HG03064 (cell line): ENCODE measurements around the gene SAYSD1.

Source experiments
- ATAC-seq: cut with Tn5 transposase; IDR thresholded peaks from one replicate; pipeline ENCODE4 v1.9.1; 2021; ENCODE audit warnings: low read depth; ENCODE audit not compliant: unreplicated experiment

The SAYSD1 gene

DNA sequence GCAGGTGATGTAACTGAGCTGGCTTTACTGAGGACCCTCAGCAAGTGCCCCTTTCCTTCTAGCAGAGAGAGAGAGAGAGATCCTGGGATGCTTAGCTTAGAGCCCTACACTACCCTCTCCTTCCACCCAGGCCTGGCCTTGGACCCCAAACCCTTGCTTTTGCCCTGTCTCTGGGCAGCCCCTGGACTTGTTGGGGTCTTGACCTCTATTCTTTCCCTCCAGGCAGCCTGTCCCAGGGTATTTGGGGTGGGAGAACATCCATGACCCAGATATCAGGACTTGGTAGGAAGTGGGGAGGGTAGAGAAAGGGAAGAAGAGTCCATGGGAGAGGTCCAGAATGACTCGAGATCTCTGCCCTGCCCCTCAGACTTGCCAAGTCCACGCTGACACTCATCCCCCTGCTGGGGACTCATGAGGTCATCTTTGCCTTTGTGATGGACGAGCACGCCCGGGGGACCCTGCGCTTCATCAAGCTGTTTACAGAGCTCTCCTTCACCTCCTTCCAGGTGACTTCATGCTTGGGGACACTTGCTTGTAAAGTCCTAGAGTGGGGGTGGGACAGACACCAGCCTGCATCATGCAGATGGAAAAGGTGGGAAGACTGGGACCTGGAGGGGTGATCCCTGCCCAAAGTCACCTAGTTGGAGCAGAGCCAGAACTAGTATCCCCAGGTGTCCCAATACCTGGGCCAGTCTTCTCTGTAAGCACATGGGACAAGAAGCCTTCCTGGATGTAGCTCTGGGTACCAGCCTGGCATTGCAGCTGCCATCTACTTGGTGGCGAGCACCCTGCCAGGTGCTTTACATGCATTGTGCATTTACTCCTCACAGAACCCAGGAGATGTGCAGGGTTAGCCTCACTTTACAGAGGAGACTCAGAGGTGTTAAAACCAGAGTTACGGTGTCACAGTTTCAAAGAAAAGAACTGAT lies 35.5 kb downstream of the SAYSD1 start:
- ATAC-seq, result no peak

GRCh38 chr6:39078695-39079094 lies 36.3 kb downstream of the SAYSD1 start:
- ATAC-seq, result no peak

GRCh38 chr6:39077882-39078594 lies 36.9 kb downstream of the SAYSD1 start:
- ATAC-seq, result no peak

DNA sequence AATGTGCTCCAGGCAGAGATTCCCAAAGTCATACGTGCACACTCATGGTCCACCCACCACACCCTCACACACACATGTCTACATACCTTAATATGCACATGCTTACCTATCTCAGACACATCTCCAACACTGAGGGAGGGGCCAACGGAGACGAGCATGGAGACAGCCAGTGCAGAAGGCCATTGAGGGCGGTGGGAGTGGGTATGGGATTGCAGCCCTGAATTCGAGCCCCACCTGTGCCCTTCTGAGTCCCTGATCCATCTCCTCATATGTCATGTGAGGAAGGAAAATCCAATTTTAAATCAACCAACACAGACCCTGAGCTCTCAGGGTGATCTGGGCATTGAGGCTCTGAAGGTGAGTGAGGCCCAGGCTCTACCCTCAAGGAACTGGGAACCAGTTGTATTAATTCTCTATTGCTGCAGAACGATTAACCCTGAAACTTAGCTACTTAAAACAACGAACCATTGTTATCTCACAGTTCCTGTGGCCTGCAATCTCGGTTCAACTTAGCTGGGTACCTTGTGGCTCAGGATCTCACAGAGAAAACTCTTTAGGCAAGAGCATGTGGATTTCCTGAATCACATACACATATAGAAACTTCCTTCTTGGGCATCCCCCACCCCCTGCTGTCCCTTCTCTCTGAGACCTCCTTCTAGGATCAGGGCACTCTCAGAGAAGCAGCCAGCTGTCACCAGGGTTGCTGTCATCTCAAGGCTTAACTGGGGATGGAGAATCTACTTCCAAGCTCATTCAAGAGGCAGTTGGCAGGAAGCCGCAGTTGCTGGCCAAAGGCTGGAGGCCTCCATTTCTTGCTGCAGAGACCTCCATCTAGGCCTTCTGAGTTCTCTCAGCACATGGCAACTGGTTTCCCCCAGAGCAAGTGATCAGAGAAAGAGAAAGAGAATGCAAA lies 38.1 kb downstream of the SAYSD1 start:
- ATAC-seq, result no peak

- no peak for ATAC-seq
Observed at GRCh38 chr6:39075807-39076622, 39.0 kb downstream of the SAYSD1 start.

GRCh38 chr6:39075010-39075686 lies 39.8 kb downstream of the SAYSD1 start:
- no peak for ATAC-seq

- no peak for ATAC-seq
Observed at GRCh38 chr6:39074486-39074885, 40.5 kb downstream of the SAYSD1 start.

DNA sequence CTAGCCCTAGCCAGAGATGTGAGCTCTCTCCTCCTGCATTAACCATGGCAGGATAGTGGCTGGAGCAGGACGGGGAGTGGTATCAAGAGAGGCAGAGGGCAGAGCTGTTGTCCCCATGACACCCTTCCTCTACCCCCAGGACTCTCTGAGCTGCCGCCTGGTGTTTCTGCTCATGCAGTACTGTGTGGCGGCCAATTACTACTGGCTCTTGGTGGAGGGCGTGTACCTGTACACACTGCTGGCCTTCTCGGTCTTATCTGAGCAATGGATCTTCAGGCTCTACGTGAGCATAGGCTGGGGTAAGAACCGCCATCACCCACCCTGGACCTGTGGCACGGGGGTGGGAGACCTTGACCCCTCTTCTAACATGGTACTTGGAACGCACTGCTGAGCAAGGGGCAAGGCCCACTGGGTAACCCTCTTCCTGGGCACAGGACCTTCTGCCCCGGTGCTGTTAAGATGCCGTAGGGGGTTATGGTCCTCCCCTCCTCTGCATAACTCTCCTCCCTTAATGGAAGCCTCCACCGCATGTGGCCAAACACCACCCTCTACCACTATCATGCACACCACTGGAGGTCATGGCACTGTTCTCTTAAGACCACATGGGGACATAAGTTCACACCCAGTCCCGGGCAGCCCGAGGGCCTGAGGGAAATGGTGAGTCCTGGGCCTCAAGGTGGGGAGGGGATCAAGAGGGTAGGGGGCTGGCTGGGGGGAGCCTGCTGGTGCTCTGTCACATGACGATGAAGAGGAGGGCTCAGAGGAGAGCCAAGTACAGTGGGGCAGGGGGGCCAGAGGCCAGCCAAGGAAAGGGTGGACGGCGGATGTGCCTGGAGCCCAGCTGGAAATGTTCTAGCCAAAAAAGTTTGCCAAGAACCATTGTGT lies 41.3 kb downstream of the SAYSD1 start:
- no peak for ATAC-seq

GRCh38 chr6:39072830-39073229 lies 42.2 kb downstream of the SAYSD1 start:
- no peak for ATAC-seq

DNA sequence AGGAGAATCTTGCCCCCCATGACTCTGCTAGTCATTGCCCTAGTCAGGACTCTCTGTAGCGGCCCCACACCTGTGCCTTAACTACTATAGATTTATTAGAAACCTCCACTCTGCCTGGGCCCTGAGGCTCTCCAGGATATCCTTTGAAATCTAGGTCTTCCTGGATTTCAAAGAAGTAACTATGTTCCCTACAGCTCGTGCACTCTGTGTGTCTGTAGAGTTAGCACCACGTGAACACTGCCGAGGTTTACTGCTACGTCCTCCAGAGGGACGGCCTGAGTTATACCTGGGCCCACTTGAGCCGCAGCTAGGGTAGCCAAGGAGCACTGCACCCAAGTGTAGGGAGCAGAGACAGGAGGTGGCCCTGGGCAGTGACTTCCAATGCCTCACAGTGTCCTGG lies 46.6 kb downstream of the SAYSD1 start:
- no peak for ATAC-seq

DNA sequence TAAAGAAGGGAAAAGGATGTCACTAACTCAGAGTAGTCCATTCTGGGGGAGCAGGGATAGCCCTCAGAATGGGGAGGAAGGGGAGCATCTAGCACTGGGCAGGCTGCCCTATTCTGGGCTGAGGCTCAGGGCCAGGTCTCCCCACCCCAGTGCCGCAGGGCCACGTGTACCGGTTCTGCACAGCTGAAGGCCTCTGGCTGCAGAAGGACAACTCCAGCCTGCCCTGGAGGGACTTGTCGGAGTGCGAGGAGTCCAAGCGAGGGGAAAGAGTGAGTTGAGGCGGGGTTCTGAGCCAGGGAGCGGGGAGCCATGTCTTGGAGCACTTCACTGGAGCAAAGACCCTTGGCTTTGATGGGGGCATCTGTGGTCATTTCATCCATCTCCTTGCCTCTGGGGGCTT lies 49.4 kb downstream of the SAYSD1 start:
- no peak for ATAC-seq

DNA sequence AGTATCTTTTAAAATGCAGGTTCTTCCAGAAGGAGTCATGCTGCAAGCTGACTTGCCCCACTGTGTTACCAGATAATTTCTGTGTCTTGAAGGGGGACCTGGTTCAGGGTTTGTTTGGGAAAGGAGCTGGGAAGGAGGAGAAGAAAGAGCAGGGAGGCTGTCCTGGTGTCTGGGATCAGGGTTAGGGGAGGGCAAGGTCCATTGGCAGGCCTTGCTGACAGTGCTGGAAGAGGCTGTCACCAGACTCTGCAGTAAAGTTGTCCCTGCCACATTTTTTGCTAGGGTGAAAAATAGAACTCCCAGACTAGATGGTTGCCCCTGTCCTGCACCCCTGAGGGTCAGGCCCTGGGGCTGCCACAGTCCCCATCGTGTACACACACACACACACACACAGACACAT lies 51.5 kb downstream of the SAYSD1 start:
- ATAC-seq, result no peak

GRCh38 chr6:39062014-39062740 lies 52.8 kb downstream of the SAYSD1 start:
- no peak for ATAC-seq

DNA sequence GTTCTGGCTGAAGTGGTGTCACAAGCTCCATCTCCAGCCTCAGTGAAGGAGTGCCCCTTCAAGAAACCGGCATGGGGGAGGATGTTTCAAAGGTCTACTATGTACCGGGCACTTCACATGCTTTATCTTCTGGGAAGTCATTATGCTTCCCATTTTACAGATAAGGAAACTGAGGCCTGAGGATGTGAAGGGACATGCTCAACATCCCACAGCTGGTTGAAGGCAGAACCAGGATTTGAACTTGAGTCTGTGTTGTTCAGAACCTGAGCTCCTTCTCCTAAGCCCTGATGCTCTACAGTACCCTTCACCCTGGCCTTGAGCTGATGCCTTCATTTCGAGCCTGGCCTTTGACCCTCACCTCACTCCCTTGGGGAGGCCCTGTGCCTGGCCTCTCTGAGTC lies 53.4 kb downstream of the SAYSD1 start:
- no peak for ATAC-seq

DNA sequence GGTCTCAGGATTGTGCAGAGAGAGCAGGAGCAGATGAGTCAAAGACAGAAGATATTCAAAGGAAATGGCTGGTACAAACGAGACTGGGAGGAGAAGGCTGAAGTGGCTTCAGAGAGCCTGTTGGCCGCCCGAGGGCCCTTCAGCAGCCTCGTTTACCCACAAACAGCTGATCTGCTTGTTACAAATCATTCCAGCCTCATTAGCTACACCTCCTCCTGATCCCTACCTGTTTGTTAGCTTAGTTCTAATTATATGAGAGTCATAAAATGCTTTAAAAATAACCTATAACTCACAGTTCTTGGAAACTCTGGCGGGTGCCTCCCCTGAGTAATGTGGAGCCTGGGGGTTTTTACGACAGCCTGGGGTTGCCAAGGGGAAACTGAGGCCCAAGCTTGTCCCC lies 53.8 kb downstream of the SAYSD1 start:
- no peak for ATAC-seq

DNA sequence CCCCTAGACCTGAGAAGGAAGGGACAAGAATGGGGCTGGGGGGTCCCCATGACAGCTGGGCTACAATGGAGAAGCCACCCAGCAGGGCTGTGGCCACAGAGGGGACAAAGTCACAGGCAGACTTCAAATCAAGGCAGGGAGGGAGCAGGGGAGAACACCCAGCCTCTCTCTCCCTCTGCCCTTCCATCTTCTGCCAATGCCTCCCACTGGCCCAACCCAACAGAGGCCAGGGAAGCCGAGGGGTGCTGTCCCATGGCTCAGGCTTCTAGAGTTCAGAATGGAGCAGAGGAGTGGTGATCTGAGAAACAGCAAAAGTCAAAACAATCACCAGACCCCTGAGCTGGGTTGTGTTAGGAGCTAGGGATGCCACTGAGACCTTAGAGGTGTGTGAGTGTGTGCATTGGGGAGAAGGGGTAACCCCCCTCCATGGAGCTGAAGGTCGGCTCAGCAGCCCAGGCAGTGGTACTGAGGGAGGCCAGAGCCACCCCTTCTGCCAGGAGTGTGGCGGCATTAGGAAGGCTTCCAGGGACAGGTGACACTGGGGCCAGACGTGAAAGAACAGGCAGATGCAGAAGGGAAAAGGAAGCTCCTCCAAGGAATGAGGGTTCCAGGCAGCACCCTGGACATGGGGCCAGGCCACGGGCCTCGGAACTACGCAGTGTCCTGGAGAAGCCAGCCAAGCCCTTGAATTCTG lies 54.4 kb downstream of the SAYSD1 start:
- no peak for ATAC-seq
